Calu3 (cell line): ENCODE results near the gene GSX2. TPM values are rescaled to one million over a fixed set of nuclear protein-coding genes. Genes with fewer than 3 reads are reported as not detected.
"Not testable (repeated sequence)": the region's sequence is repeated elsewhere in the genome, so short reads cannot be mapped to it uniquely, and the experiment has no call there.

ENCODE experiments used
- BruUV-seq: library from RNA; stranded (reverse); fragments of 400-500 nt; replicated peaks from 2 replicates; lab custom pipeline; 2021; lab: Mats Ljungman, UMichigan
- CTCF ChIA-PET: fragments of 300-600 bp; sonication (Branson Sonifier 250); formaldehyde crosslinking; loops from one replicate; lab custom pipeline; 2022; ENCODE audit warnings: antibody characterized with exemption; lab: Charles Lee
- DNase-seq: peaks from one replicate; pipeline ENCODE4 v3.0.0; 2022
- H3K27ac Mint-ChIP-seq: one replicate; pipeline ENCODE4 v1.8.0; 2022; ENCODE audit warnings: mixed read lengths; ENCODE audit not compliant: unreplicated experiment
- H3K27me3 Mint-ChIP-seq: one replicate; pipeline ENCODE4 v1.8.0; 2022; ENCODE audit warnings: mixed read lengths; ENCODE audit not compliant: unreplicated experiment
- H3K36me3 Mint-ChIP-seq: one replicate; pipeline ENCODE4 v1.8.0; 2022; ENCODE audit warnings: mild to moderate bottlenecking, moderate library complexity, mixed read lengths; ENCODE audit not compliant: insufficient read depth, unreplicated experiment
- H3K4me1 Mint-ChIP-seq: one replicate; pipeline ENCODE4 v1.8.0; 2022; ENCODE audit warnings: mild to moderate bottlenecking, low read depth, mixed read lengths; ENCODE audit not compliant: unreplicated experiment
- H3K4me3 Mint-ChIP-seq: one replicate; pipeline ENCODE4 v1.8.0; 2022; ENCODE audit warnings: mild to moderate bottlenecking, low read depth, moderate library complexity, mixed read lengths; ENCODE audit not compliant: unreplicated experiment
- H3K9me3 Mint-ChIP-seq: one replicate; pipeline ENCODE4 v1.8.0; 2022; ENCODE audit warnings: low read depth, mixed read lengths; ENCODE audit not compliant: unreplicated experiment
- intact Hi-C: fragments of 100-400 bp; cut with micrococcal nuclease; formaldehyde crosslinking; loops from one replicate; pipeline ENCODE4 v1.10.0; 2022; ENCODE audit not compliant: unreplicated experiment
- total RNA-seq: library from RNA; stranded (reverse); gene quantifications from 2 replicates; pipeline ENCODE4 v1.2.3, GENCODE V29; 2022
- TF ChIP-seq, protein P1 (sequence below): fragments of 200-600 bp; IDR thresholded peaks from one replicate; pipeline ENCODE4 v1.8.0; 2022; ENCODE audit warnings: antibody characterized with exemption; ENCODE audit not compliant: unreplicated experiment

Gene GSX2
- total RNA-seq, 1 experiment from 2014 or later, result not detected

DNA sequence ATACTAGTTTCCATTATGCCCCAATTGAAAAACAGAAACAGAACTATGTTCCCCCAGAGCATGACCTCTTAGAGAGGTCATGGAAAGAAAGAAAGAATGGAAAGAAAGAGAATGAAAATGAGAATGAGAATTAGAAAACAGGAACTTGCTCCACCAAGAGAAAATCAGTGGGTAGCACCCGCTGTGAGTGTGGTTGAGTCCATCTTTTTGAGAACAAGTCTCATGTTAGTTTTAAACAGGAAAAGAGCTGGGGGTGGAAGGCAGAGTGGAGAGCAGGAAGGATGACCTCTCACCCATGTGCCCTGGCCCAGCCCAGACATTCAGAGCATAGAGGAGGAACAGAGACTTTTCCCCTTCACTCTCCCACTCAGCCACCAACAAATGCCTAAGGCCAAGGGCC, 4.9 kb downstream of the GSX2 start:
- CTCF ChIA-PET, result no interaction called here
- BruUV-seq, result no TSS peak

DNA sequence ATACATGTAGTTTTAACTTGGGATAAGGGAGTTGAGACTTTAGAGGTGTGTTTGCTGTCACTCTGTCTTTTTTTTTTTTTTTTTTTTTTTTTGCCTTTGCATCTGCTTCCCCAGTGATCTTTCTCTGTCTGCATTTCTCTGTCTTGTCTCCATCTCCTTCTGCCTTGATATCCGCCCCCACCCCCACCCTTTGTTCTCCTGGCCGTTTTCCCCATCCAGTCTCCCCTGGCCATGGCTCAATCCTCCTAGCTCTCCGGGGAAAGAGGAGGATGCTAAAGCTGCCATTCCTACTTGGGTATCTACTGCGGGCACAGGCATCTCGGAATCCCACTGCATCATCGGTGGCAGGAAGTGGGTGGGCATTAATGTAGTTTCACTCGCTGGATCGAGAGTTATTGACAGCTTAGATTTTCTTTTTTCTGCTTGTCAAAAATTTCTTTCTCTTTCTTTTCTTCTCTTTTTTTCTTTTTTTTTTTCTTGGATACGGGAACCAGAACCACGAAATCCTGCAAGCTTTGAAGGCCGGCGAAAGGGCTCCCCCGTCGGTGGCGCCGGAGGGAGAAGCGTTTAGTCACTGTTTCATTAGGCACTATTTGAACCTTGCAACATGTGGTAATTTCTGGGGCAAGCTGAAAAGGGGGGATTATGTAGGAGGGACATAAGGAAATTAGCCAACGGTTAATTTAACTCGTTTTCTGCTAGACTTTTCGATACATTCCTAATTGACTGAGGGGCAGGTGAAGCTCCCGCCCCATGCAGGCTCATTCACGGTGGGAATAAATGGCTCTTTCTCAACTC, 8.2 kb downstream of the GSX2 start:
- peaks cover 8% of the 10 kb centered on the region for H3K4me1 Mint-ChIP-seq
- H3K27me3 Mint-ChIP-seq, result peaks cover 54% of the 10 kb centered on the region
- CTCF ChIA-PET, result interaction anchor here (0.6 to 0.7 kb wide), 2 partner anchors 217 to 419 kb away, joined by 3 to 5 read pairs; no protein-coding TSS in a partner anchor
- H3K27ac Mint-ChIP-seq, result no peak overlapping the region
- DNase-seq, result no peak
- no peak overlapping the region for H3K4me3 Mint-ChIP-seq
- H3K36me3 Mint-ChIP-seq, result no peaks in the 10 kb centered on the region
- TF ChIP-seq, protein P1, sequence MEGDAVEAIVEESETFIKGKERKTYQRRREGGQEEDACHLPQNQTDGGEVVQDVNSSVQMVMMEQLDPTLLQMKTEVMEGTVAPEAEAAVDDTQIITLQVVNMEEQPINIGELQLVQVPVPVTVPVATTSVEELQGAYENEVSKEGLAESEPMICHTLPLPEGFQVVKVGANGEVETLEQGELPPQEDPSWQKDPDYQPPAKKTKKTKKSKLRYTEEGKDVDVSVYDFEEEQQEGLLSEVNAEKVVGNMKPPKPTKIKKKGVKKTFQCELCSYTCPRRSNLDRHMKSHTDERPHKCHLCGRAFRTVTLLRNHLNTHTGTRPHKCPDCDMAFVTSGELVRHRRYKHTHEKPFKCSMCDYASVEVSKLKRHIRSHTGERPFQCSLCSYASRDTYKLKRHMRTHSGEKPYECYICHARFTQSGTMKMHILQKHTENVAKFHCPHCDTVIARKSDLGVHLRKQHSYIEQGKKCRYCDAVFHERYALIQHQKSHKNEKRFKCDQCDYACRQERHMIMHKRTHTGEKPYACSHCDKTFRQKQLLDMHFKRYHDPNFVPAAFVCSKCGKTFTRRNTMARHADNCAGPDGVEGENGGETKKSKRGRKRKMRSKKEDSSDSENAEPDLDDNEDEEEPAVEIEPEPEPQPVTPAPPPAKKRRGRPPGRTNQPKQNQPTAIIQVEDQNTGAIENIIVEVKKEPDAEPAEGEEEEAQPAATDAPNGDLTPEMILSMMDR, result no peak
- H3K9me3 Mint-ChIP-seq, result no peaks in the 10 kb centered on the region
- intact Hi-C loops, result no loop called here
- BruUV-seq, result no TSS peak

More for the DNA sequence above, 4.9 kb downstream of the GSX2 start:
- intact Hi-C loops, result no loop called here
- Mint-ChIP-seq H3K9me3 (no peaks in the 10 kb centered on the region), H3K4me1 (peaks cover 8% of the 10 kb centered on the region), H3K27ac (no peak overlapping the region), H3K4me3 (no peak overlapping the region), H3K27me3 (peaks cover 69% of the 10 kb centered on the region), H3K36me3 (no peaks in the 10 kb centered on the region)
- no peak for DNase-seq
- TF ChIP-seq, protein P1, result no peak

DNA sequence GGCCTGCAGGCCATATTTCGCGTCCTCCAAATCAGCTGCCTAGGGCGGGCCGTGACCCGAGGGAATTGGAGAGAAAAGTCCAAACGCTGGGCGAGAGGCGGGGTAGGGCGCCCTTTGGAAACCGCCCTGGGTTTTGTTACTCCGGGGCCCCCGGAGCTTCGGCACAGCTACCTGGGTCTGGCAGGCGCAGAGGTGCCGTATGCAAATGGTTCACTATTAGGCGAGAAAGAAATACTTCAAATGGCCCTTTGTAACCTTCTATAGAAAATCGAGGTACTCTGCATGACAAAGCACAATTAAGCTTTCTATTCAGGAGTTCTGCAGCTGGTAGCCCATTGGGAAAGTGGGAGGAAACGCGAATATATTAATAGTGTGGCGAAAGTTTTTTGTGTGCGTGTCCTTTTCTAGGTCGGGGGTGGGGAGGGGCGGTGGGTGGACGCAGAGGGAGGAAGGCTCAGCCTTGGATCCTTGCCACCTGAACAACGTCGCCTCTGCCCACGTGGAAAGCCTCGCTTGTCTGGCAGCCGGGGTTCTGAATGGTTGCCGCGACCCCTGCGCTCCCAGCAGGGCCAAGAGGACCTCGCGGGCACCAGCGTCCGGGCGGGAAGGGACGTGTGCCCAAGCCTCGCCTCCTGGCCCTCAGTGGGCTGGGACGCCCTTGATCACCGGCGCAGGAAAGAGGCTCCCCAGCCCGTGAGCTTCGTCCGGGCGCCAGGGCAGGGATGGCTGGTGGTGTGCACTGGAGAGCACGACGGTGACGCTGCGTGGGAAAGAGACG, 9.5 kb downstream of the GSX2 start:
- peaks cover 8% of the 10 kb centered on the region for H3K4me1 Mint-ChIP-seq
- DNase-seq, result no peak
- TF ChIP-seq, protein P1, result no peak
- H3K9me3 Mint-ChIP-seq, result no peaks in the 10 kb centered on the region
- CTCF ChIA-PET, result interaction anchor here (0.6 kb wide), 1 partner anchor 739 kb away, joined by 3 read pairs; no protein-coding TSS in a partner anchor
- peaks cover 47% of the 10 kb centered on the region for H3K27me3 Mint-ChIP-seq
- no peak overlapping the region for H3K4me3 Mint-ChIP-seq
- no peak overlapping the region for H3K27ac Mint-ChIP-seq
- no peaks in the 10 kb centered on the region for H3K36me3 Mint-ChIP-seq
- intact Hi-C loops, result no loop called here
- no TSS peak for BruUV-seq

DNA sequence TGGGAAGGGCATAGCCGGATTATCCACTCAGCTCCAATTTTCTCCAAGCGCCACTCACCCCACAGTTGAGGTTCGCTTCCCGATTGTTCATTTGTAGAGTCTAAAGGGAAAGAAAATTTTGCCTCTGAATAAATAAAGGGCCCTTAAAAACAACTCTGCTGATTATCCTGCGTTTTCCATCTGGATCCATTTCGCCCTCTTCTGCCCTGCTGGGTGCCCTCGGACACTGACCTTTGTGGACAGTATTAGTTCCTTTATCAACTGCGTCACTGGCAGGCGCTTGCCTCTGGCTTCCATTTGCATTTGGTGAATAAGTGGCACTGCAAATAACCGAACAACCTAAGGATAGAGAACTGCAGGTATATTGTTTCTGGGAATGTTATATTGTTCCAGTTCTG, 10.1 kb downstream of the GSX2 start:
- no peak for DNase-seq
- Mint-ChIP-seq H3K27ac (no peak overlapping the region), H3K36me3 (no peaks in the 10 kb centered on the region), H3K4me3 (no peak overlapping the region), H3K27me3 (peaks cover 41% of the 10 kb centered on the region), H3K9me3 (no peaks in the 10 kb centered on the region), H3K4me1 (peaks cover 8% of the 10 kb centered on the region)
- BruUV-seq, result no TSS peak
- TF ChIP-seq, protein P1, result no peak
- CTCF ChIA-PET, result no interaction called here
- intact Hi-C loops, result no loop called here

DNA sequence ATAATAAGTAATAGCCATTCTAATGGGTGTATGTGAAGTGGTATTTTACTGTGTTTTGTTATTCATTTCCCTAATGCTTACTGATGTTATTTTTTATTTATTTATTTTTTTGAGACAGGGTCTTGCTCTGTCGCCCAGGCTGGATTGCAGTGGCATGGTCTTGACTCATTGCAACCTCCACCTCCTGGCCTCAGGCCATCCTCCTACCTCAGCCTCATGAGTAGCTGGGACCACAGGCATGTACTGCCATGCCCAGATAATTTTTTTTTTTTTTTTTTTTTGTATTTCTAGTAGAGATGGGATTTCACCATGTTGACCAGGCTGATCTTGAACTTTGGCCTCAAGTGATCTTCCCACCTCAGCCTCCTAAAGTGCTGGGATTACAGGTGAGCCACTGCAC, 13.2 kb downstream of the GSX2 start:
- peaks cover 10% of the 10 kb centered on the region for H3K27me3 Mint-ChIP-seq
- intact Hi-C loops, H3K4me1 Mint-ChIP-seq, DNase-seq, CTCF ChIA-PET, H3K4me3 Mint-ChIP-seq, H3K27ac Mint-ChIP-seq, BruUV-seq, H3K36me3 Mint-ChIP-seq, H3K9me3 Mint-ChIP-seq: not testable (repeated sequence)

DNA sequence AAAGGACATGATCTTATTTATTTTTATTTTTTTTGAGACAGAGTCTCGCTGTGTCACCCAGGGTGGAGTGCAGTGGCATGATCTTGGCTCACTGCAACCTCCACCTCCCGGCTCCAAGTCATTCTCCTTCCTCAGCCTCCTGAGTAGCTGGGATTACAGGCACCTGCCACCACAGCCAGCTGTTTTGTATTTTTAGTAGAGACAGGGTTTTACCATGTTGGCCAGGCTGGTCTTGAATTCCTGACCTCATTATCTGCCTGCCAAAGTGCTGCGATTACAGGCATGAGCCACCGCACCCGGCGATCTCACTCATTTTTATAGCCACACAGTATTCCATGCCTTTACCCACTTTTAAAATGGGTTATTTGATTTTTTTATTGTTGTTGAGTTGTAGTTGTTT, 16.3 kb downstream of the GSX2 start:
- CTCF ChIA-PET, DNase-seq, BruUV-seq, H3K4me1 Mint-ChIP-seq, intact Hi-C loops, H3K27ac Mint-ChIP-seq, H3K36me3 Mint-ChIP-seq, H3K4me3 Mint-ChIP-seq, H3K27me3 Mint-ChIP-seq, H3K9me3 Mint-ChIP-seq: not testable (repeated sequence)
